GM23248 (cell line): ENCODE data around the gene MFF. TPM values are rescaled to one million over a fixed set of nuclear protein-coding genes. Genes with fewer than 3 reads are reported as not detected.

Experiments
- DNase-seq: peaks from one replicate; pipeline ENCODE4 v3.0.0-alpha.2; 2015
- H2AFZ ChIP-seq: fragments of 200-600 bp; sonication (generic); 2 replicates; pipeline ENCODE4 v1.6.1; 2016; ENCODE audit warnings: antibody characterized with exemption
- H3F3A ChIP-seq: fragments of 200-600 bp; sonication (generic); 2 replicates; pipeline ENCODE4 v1.6.1; 2016; ENCODE audit warnings: mild to moderate bottlenecking, antibody characterized with exemption, mixed run types; ENCODE audit not compliant: insufficient read depth
- H3K27ac ChIP-seq: fragments of 200-600 bp; sonication (generic); 2 replicates; pipeline ENCODE4 v1.5.1; 2016; ENCODE audit warnings: mild to moderate bottlenecking
- H3K27me3 ChIP-seq: fragments of 200-600 bp; sonication (generic); replicated peaks from 2 replicates; pipeline ENCODE4 v1.6.1; 2016; ENCODE audit warnings: mild to moderate bottlenecking; ENCODE audit not compliant: insufficient read depth
- H3K36me3 ChIP-seq: fragments of 200-600 bp; sonication (generic); 2 replicates; pipeline ENCODE4 v1.6.1; 2016; ENCODE audit warnings: low read depth, mild to moderate bottlenecking
- H3K4me1 ChIP-seq: fragments of 200-600 bp; sonication (generic); 2 replicates; pipeline ENCODE4 v1.6.1; 2016; ENCODE audit warnings: mild to moderate bottlenecking; ENCODE audit not compliant: insufficient read depth
- H3K4me2 ChIP-seq: fragments of 200-600 bp; sonication (generic); one replicate; pipeline ENCODE4 v1.6.1; 2016; ENCODE audit warnings: mild to moderate bottlenecking; ENCODE audit not compliant: unreplicated experiment
- H3K4me3 ChIP-seq: fragments of 200-600 bp; sonication (generic); 2 replicates; pipeline ENCODE4 v1.5.1; 2016; ENCODE audit warnings: mild to moderate bottlenecking
- H3K79me2 ChIP-seq: fragments of 200-600 bp; sonication (generic); 2 replicates; pipeline ENCODE4 v1.6.1; 2016; ENCODE audit warnings: mild to moderate bottlenecking; ENCODE audit not compliant: insufficient read depth
- H3K9ac ChIP-seq: fragments of 200-600 bp; sonication (generic); 2 replicates; pipeline ENCODE4 v1.6.1; 2016; ENCODE audit warnings: mild to moderate bottlenecking
- H3K9me2 ChIP-seq: fragments of 200-600 bp; sonication (generic); 2 replicates; pipeline ENCODE4 v1.6.1; 2016; ENCODE audit warnings: mixed run types, mild to moderate bottlenecking, moderate library complexity; ENCODE audit not compliant: insufficient read depth
- H3K9me3 ChIP-seq: fragments of 200-600 bp; sonication (generic); one replicate; pipeline ENCODE4 v1.6.1; 2017; ENCODE audit warnings: low read depth
- H4K20me1 ChIP-seq: fragments of 200-600 bp; sonication (generic); 2 replicates; pipeline ENCODE4 v1.6.0; 2016; ENCODE audit not compliant: insufficient read depth
- EZH2 ChIP-seq: fragments of 200-600 bp; sonication (generic); IDR thresholded peaks from 2 replicates; pipeline ENCODE4 v1.6.1; 2018; ENCODE audit warnings: antibody characterized with exemption, mild to moderate bottlenecking; ENCODE audit not compliant: insufficient read depth, poor library complexity, severe bottlenecking
- EZH2phosphoT487 ChIP-seq: fragments of 200-600 bp; sonication (generic); IDR thresholded peaks from 2 replicates; pipeline ENCODE4 v1.6.1; 2018; ENCODE audit warnings: antibody characterized with exemption, moderate library complexity, mild to moderate bottlenecking, low read depth; ENCODE audit not compliant: insufficient read depth
- WGBS, 2 experiments: methylation state at CpG; one replicate each; pipeline ENCODE4 v1.1.6; 2015 to 2017; ENCODE audit warnings: low lambda C conversion rate in 2 of 2, low coverage in 1 of 2; ENCODE audit errors: missing lambda C conversion rate in 2 of 2; 5-methylcytosine and 5-hydroxymethylcytosine counted together
- in situ Hi-C: fragments of 300-500 bp; cut with MboI; formaldehyde crosslinking; loops from 2 replicates; pipeline ENCODE4 v1.15.0; 2020
- polyA plus RNA-seq: library from polyadenylated mRNA; unstranded; fragments of >200 nt; fragmentation: Nextera tagmentation; extraction: Ambion mirVana; gene quantifications from 2 replicates; pipeline ENCODE4 v1.2.1, GENCODE V29; 2016
- total RNA-seq: library from RNA; depleted of rRNA; stranded (reverse); fragments of >200 nt; shearing (Covaris generic); gene quantifications from 2 replicates; pipeline ENCODE4 v1.2.3, GENCODE V29; 2014

MFF gene
- total and polyA plus RNA-seq, 2 experiments from 2014 or later, result 250 to 301 TPM

- no peaks in the 10 kb centered on the region for H3K9me2 ChIP-seq
- WGBS, 2 experiments, result 89% methylated on average over 4 of the region's 4 CpGs
- peaks cover 21% of the 10 kb centered on the region for H3K4me1 ChIP-seq
Measured at GRCh38 chr2:227323818-227324217, 1.2 kb upstream of the MFF start.

DNA sequence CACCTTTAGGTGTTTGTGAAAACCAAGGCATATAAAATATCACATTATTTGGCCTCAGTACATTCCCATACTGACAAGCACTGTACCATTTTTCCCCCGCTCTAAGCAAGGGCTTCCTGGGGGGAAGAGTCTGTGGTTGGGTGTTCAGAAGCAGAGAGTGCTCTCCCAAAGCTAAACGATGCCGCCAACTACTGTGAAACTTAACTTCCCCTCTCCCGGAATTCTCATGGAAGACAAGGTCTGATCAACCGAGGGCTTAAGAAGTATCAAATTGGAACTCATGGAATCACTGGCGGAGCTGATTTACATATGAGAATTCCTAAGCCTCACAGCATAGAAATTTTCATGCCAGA, 433 bp upstream of the MFF start:
- no peak for DNase-seq
- no peaks in the 10 kb centered on the region for H3K9me2 ChIP-seq
- H3K79me2 ChIP-seq, result peaks cover 55% of the 10 kb centered on the region
- H3K36me3 ChIP-seq, result no peaks in the 10 kb centered on the region
- peak overlapping the region; percentile 97 for H3K4me3 ChIP-seq
- peak overlapping the region; percentile 88 for H3K9ac ChIP-seq
- no peaks in the 10 kb centered on the region for H3K27me3 ChIP-seq
- peaks cover 29% of the 10 kb centered on the region for H3K4me1 ChIP-seq
- no peaks in the 10 kb centered on the region for H3K9me3 ChIP-seq
- in situ Hi-C loops, result no loop called here
- H3K4me2 ChIP-seq, result peak overlapping the region; percentile 93
- H3K27ac ChIP-seq, result peak overlapping the region; percentile 55
- WGBS, 2 experiments, result 0 to 3% methylated on average over 6 of the region's 6 CpGs
- peak overlapping the region; percentile 100 for H2AFZ ChIP-seq
- H3F3A ChIP-seq, result 0 out of 2 replicates have a peak, but pooled peaks cover 9% of the 10 kb centered on the region
- TF ChIP-seq EZH2 (no peak), EZH2phosphoT487 (no peak)
- H4K20me1 ChIP-seq, result no peaks in the 10 kb centered on the region

More at GRCh38 chr2:227323818-227324217, 1.2 kb upstream of the MFF start:
- Histone ChIP-seq H3F3A (0 out of 2 replicates have a peak, but pooled peaks cover 9% of the 10 kb centered on the region), H3K4me3 (no peak overlapping the region), H3K4me2 (no peak overlapping the region), H2AFZ (no peak overlapping the region), H4K20me1 (no peaks in the 10 kb centered on the region), H3K9ac (no peak overlapping the region), H3K79me2 (peaks cover 47% of the 10 kb centered on the region), H3K36me3 (no peaks in the 10 kb centered on the region), H3K27ac (no peak overlapping the region), H3K27me3 (no peaks in the 10 kb centered on the region), H3K9me3 (no peaks in the 10 kb centered on the region)
- no peak for TF ChIP-seq EZH2
- TF ChIP-seq EZH2phosphoT487, result no peak
- DNase-seq, result no peak
- in situ Hi-C loops, result no loop called here

DNA sequence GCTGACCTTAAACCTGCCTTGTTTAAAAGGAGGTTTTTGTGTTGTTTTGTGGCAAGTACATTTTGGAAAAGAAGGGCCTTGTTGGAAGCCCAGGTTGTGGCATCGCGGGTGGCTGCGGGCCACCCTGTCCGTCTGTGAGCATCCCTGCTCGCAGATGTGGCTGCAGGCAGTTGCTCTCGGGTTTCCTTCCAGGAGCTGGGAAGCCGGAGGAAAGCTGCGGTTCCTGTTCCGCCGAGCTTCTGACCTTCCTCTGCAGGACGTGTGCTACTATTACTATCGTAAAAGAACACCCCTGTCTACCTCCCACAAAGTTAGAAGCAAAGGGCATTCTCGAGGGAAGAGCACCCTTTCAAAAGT, 766 bp downstream of the MFF start:
- Histone ChIP-seq H3K36me3 (peaks cover 10% of the 10 kb centered on the region), H3K27me3 (no peaks in the 10 kb centered on the region), H3K9me2 (no peaks in the 10 kb centered on the region), H3K4me1 (peaks cover 31% of the 10 kb centered on the region), H3K4me2 (peak overlapping the region; percentile 95), H3F3A (0 out of 2 replicates have a peak, but pooled peaks cover 12% of the 10 kb centered on the region), H4K20me1 (no peaks in the 10 kb centered on the region), H3K9ac (peak overlapping the region; percentile 88), H3K27ac (peak overlapping the region; percentile 53), H3K79me2 (peaks cover 67% of the 10 kb centered on the region), H3K9me3 (no peaks in the 10 kb centered on the region), H3K4me3 (peak overlapping the region; percentile 97), H2AFZ (peak overlapping the region; percentile 100)
- DNase-seq, result peak; percentile 69
- TF ChIP-seq EZH2phosphoT487, result no peak
- no peak for TF ChIP-seq EZH2
- in situ Hi-C loops, result no loop called here
- WGBS, 2 experiments, result 0 to 3% methylated on average over 13 of the region's 13 CpGs

DNA sequence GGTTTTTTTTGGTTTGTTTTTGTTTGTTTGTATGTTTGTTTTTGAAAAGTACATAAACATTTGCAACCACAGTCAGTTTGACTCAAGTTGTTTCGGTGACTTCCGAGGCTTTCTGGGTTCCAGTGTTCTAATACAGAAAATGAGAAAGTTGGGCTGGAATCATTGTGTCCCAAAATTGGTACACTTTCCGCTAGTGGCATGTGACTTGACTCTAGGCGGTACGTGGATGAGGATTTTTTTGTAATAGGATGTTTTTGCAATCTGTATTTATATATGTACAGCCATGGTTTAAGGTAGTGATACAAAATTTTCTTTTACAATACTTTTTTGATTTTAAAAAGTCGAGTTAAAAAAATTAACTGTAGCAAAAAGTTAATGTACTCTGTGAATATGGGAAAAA, 1.7 kb downstream of the MFF start:
- Histone ChIP-seq H3K27me3 (no peaks in the 10 kb centered on the region), H3K4me3 (peak overlapping the region; percentile 97), H3F3A (peaks cover 21% of the 10 kb centered on the region; the same call in 1 of the 2 replicates), H3K4me2 (peak overlapping the region; percentile 95), H2AFZ (no peak overlapping the region), H4K20me1 (no peaks in the 10 kb centered on the region), H3K9me2 (no peaks in the 10 kb centered on the region), H3K36me3 (peaks cover 19% of the 10 kb centered on the region), H3K9ac (peak overlapping the region; percentile 88; the same call in 1 of the 2 replicates), H3K4me1 (peaks cover 31% of the 10 kb centered on the region), H3K27ac (peak overlapping the region; percentile 53; the same call in 1 of the 2 replicates), H3K9me3 (no peaks in the 10 kb centered on the region), H3K79me2 (peaks cover 77% of the 10 kb centered on the region)
- DNase-seq, result peak; percentile 19
- TF ChIP-seq EZH2phosphoT487 (no peak), EZH2 (no peak)
- 96 to 99% methylated on average over 6 of the region's 6 CpGs for WGBS, 2 experiments
- in situ Hi-C loops, result no loop called here
